Stomach smooth muscle (tissue), 2 donors: ENCODE measurements around the gene UPK1A.

Experiments
- H3K27ac ChIP-seq: one replicate; pipeline ENCODE4 v1.7.0; 2013; ENCODE audit warnings: mild to moderate bottlenecking, low read length, inconsistent platforms
- H3K27me3 ChIP-seq, 2 donors: one replicate each; pipeline ENCODE4 v1.7.0; 2013; ENCODE audit warnings: low read length in 2 of 2; ENCODE audit not compliant: insufficient read depth in 2 of 2, control insufficient read depth in 1 of 2
- H3K36me3 ChIP-seq, 2 donors: one replicate each; pipeline ENCODE4 v1.7.0; 2013; ENCODE audit warnings: low read length in 2 of 2; ENCODE audit not compliant: control insufficient read depth in 2 of 2, insufficient read depth in 2 of 2
- H3K4me1 ChIP-seq: one replicate; pipeline ENCODE4 v1.7.0; 2013; ENCODE audit warnings: low read length; ENCODE audit not compliant: control insufficient read depth, insufficient read depth
- H3K4me3 ChIP-seq, 2 donors: one replicate each; pipeline ENCODE4 v1.7.0; 2013; ENCODE audit warnings: low read length in 2 of 2
- H3K9ac ChIP-seq, 2 donors: one replicate each; pipeline ENCODE4 v1.7.0; 2013; ENCODE audit warnings: low read length in 2 of 2, mild to moderate bottlenecking in 1 of 2
- H3K9me3 ChIP-seq, 2 donors: one replicate each; pipeline ENCODE4 v1.7.0; 2013; ENCODE audit warnings: low read length in 2 of 2; ENCODE audit not compliant: control insufficient read depth in 2 of 2
- donor health status: healthy.
- donor health status: Pancreatic carcinoma.

UPK1A gene

DNA sequence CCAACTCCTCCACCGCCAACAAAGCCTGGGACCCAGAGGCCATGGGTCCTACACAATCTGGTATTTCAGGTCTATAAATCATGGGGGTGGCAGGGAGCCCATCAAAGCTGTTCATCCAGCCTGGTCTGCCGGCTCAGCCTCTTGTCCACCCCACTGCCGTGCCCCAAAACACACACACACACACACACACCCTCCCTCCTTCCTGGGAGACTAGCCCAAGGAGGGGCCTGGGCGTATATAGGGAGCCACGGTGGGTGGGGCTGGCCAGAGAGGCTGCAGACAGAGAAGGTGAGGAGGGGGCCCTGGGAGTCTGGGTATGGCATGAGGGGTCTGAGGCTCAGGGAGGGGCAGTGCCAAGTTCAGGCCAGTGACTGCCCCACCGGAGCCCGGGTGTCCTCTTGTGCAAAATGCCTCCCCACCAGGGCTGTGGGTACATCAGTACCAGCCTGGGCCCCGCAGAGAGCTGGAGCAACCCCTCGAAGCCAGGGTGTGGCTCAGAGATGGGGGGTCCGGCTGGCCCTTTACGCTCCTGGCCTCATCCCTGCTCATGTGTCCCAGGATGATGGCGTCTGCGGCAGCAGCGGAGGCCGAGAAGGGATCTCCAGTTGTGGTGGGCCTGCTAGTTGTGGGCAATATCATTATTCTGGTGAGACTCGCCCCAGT, at the start of gene UPK1A:
Gene UPK1A (plus strand): TSS at position 267 of the 663 bp plus-strand sequence. CDS start 296 bp downstream, at position 563.
- H3K9me3 ChIP-seq, result no peaks in the 10 kb centered on the region
- H3K4me3 ChIP-seq, result no peak within 1 kb of the TSS
- peaks cover 0 to 8% of the 10 kb centered on the region in 2 donors for H3K36me3 ChIP-seq
- no peak within 1 kb of the TSS for H3K27ac ChIP-seq
- H3K4me1 ChIP-seq, result no peaks in the 10 kb centered on the region
- no peak within 1 kb of the TSS for H3K9ac ChIP-seq
- H3K27me3 ChIP-seq, result peaks cover 0 to 4% of the 10 kb centered on the region in 2 donors

DNA sequence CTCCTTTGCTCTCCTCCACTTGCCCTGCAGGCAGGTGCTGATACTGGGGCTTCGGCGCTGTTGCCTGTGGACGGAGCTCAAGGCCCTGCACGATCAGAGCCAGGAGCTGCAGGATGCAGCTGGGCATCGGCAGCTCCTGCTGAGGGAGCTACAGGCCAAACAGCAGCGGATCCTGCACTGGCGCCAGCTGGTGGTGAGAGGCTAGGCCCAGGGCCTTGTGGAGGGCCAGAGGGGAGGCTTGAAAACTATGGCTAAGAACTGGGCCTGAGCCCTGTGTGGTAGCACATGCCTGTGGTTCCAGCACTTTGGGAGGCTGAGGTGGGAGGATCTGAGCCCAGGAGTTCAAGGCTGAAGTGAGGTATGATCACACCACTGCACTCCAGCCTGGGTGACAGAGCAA, 47.5 kb upstream of the UPK1A start:
- Histone ChIP-seq H3K9me3 (no peaks in the 10 kb centered on the region), H3K4me1 (no peaks in the 10 kb centered on the region), H3K4me3 (no peak overlapping the region), H3K36me3 (peaks cover 0 to 12% of the 10 kb centered on the region in 2 donors), H3K9ac (no peak overlapping the region), H3K27me3 (no peaks in the 10 kb centered on the region), H3K27ac (no peak overlapping the region)

DNA sequence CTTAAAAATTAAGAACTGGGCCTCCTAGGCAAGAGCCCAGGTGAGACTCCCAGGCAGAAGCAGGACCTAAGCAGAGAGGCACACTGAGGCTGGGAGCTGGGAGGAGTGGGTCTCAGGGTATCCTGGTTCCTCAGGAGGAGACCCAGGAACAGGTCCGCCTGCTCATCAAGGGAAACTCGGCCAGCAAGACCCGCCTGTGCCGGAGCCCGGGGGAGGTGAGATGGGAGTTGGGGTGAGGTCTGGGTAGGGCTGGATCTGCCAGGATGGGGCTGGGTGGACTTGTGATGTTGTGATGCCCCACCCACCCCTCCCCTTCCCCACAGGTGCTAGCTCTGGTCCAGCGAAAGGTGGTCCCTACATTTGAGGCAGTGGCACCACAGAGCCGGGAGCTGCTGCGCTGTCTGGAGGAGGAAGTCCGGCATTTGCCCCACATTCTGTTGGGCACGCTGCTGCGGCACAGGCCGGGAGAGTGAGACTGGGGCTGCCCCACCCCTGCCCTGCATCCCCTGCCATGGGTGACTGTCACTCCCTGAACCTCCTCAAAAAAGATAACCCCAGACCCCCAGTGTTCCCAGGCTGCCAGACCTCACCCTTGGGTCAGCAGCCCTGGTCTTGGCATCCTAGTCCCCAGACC, 46.9 kb upstream of the UPK1A start:
- H3K4me1 ChIP-seq, result no peaks in the 10 kb centered on the region
- no peaks in the 10 kb centered on the region for H3K9me3 ChIP-seq
- no peaks in the 10 kb centered on the region for H3K27me3 ChIP-seq
- peaks cover 0 to 12% of the 10 kb centered on the region in 2 donors for H3K36me3 ChIP-seq
- no peak overlapping the region for H3K27ac ChIP-seq
- H3K4me3 ChIP-seq, result no peak overlapping the region
- no peak overlapping the region for H3K9ac ChIP-seq

DNA sequence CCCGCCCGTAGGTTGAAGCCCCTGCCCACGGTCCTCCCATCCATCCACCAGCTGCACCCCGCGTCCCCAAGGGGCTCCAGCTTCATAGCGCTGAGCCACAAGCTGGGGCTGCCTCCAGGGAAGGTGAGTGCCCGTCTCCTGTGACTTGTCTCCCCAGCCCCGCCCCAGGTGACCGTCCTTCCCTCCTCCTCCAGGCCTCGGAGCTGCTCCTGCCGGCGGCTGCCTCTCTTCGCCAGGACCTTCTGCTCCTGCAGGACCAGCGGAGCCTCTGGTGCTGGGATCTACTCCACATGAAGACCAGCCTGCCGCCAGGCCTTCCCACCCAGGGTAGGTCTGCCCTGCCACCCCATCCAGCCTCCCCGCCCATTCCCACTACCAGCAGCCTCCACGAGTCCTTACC, 46.3 kb upstream of the UPK1A start:
- Histone ChIP-seq H3K36me3 (peaks cover 0 to 12% of the 10 kb centered on the region in 2 donors), H3K9me3 (no peaks in the 10 kb centered on the region), H3K9ac (no peak overlapping the region), H3K4me1 (no peaks in the 10 kb centered on the region), H3K27ac (no peak overlapping the region), H3K27me3 (no peaks in the 10 kb centered on the region), H3K4me3 (no peak overlapping the region)

DNA sequence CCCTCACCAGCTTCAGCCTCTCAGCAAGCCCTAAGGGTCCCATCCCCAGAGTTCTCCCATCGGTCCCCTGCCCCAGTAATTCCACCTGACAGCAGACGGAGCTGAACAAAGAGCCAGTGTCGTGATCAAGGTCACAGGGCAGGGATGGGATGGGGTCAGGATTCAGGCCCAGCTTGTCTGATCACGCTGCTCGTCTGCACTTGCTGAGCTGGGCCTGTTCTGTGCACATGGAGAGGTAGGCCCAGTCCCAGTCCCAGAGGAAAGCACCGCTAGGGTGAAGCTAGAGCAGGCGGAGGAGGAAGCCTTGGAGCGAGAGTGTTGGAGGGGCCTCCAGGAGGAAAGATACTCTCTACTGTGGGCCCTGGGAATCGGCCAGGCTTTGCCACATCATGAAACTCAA, 44.6 kb upstream of the UPK1A start:
- Histone ChIP-seq H3K36me3 (peaks cover 0 to 4% of the 10 kb centered on the region in 2 donors), H3K9ac (no peak overlapping the region), H3K4me3 (no peak overlapping the region), H3K27me3 (no peaks in the 10 kb centered on the region), H3K4me1 (no peaks in the 10 kb centered on the region), H3K9me3 (no peaks in the 10 kb centered on the region), H3K27ac (no peak overlapping the region)

DNA sequence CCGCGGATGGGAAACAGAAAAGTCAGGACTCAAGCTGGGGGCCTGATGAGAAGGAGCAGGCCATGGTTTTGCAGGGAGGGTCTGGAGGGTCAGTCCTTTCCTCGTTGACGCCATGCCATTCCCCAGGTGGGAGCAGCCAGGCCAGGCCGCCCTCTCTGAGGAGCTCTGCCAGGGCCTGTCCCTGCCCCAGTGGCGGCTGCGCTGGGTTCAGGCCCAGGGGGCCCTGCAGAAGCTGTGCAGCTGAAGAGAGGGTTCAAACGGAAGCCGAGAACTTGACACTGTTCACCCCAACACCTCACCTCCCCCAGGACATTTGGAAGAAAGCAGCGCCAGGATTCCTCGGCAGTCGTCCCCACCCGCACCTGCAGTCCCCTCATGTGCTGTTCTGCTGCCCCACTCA, 43.6 kb upstream of the UPK1A start:
- peaks cover 0 to 2% of the 10 kb centered on the region in 2 donors for H3K36me3 ChIP-seq
- H3K27me3 ChIP-seq, result no peaks in the 10 kb centered on the region
- H3K4me1 ChIP-seq, result no peaks in the 10 kb centered on the region
- H3K9ac ChIP-seq, result no peak overlapping the region
- H3K4me3 ChIP-seq, result no peak overlapping the region
- no peak overlapping the region for H3K27ac ChIP-seq
- H3K9me3 ChIP-seq, result no peaks in the 10 kb centered on the region

DNA sequence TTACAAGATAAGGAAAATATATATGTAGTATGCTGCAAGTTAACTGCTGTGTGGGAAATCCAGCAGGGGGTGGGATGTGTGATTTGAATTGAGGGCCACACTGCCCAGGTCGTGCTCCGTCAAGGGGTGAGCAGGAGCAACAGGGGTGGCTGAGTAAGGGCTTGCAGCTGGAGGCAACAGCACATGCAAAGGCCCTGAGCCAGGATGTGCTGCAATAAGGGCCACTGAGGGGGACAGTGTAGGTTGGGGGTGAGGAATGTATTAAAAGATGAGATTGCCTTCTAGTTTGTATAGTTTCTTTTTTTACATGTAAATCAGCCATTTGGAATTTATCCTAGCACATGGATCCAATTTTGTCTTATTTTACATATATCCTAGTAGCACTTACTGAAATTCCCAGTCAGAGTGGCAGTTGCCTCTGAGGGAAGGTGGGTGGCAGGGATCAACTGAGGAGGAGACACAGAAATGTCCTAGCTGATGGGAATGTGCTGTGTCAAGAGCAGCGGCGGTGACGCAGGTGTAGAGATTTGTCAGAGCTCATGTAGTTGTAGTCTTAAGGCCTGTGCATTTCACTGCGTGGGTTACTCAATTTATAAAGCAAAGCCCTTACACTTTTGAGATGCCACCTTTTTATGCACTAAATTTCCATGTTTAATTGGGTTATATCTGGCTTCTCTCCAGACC, 42.8 kb upstream of the UPK1A start:
- Histone ChIP-seq H3K27me3 (no peaks in the 10 kb centered on the region), H3K4me3 (no peak overlapping the region), H3K4me1 (peaks cover 6% of the 10 kb centered on the region), H3K9me3 (no peaks in the 10 kb centered on the region), H3K27ac (no peak overlapping the region), H3K36me3 (peaks cover 0 to 2% of the 10 kb centered on the region in 2 donors), H3K9ac (no peak overlapping the region)

DNA sequence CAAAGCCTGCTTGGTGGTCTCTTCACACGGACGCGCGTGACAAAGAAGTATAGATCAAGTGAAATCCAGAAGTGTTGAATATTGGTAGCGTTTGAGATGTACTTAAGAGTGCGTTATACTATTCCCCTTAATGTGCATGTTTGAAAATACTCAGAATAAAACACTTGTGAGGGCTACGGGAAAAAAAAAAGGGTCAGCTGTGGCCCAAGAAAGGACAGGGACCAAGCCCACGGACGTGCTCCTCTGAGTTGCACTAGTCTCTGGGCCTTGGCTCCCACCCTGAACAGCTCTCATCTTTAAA, 38.1 kb upstream of the UPK1A start:
- Histone ChIP-seq H3K4me3 (peak overlapping the region; percentile 82 to 94), H3K27ac (peak overlapping the region; percentile 94), H3K4me1 (peaks cover 17% of the 10 kb centered on the region), H3K9ac (peak overlapping the region; percentile 87 to 95), H3K36me3 (peaks cover 25 to 26% of the 10 kb centered on the region in 2 donors), H3K9me3 (no peaks in the 10 kb centered on the region), H3K27me3 (no peaks in the 10 kb centered on the region)

DNA sequence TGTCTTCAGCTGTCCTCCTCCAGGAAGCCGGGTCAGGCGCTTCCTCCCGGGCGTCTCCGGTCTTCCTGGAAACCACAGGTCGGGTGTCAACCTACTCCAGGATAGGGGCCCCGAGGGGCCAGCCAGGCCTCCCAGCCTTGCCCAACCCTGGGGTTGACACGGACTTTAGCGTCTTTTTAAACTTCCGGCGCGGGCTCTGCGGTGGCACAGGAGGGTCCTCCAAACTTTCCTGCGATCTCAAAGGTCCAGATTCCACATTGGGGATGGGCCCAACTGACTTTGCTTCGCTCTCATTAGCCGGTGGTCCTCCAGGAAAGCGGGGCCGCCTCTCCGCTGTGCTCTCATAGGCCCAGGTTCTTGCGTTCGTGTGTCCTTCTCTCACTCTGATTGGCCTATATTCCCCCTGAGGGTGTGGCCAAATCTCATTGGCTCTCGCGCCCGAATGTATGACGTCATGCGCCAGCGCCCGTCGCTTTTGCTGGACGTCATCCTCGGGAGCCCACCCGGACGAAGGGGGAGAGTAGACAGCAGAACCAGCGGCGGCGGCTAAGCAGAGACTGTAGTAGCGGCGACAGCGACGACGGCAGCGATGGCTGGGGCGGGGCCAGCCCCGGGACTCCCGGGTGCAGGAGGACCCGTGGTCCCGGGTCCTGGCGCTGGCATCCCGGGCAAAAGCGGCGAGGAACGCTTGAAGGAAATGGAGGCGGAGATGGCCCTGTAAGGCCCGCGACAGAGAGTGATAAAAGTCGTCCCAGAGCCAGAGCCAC, 37.6 kb upstream of the UPK1A start, which contains the start of gene RBM42:
Gene RBM42 (plus strand): TSS at position 472 of the 767 bp plus-strand sequence. CDS start 118 bp downstream, at position 590.
- H3K9ac ChIP-seq, result peak within 1 kb of the TSS; percentile 87 to 95
- H3K36me3 ChIP-seq, result peaks cover 27 to 29% of the 10 kb centered on the region in 2 donors
- H3K27ac ChIP-seq, result peak within 1 kb of the TSS; percentile 94
- H3K4me1 ChIP-seq, result peaks cover 17% of the 10 kb centered on the region
- no peaks in the 10 kb centered on the region for H3K9me3 ChIP-seq
- peak within 1 kb of the TSS; percentile 82 to 94 for H3K4me3 ChIP-seq
- H3K27me3 ChIP-seq, result no peaks in the 10 kb centered on the region

DNA sequence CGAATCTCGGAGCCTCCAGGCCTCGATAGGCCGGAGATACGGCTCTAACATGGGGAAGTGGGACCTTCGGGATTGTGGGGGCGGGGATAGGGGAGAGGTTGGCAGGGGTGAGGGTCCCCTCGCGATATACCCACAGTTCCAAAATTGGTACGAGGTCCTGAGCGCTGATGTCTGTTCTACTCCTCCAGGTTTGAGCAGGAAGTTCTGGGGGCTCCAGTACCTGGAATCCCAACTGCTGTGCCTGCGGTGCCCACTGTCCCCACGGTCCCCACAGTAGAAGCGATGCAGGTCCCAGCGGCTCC, 37.0 kb upstream of the UPK1A start:
- H3K4me3 ChIP-seq, result peak overlapping the region; percentile 82 to 94
- peaks cover 32 to 34% of the 10 kb centered on the region in 2 donors for H3K36me3 ChIP-seq
- H3K4me1 ChIP-seq, result peaks cover 17% of the 10 kb centered on the region
- peak overlapping the region; percentile 87 to 95 for H3K9ac ChIP-seq
- no peaks in the 10 kb centered on the region for H3K27me3 ChIP-seq
- H3K9me3 ChIP-seq, result no peaks in the 10 kb centered on the region
- H3K27ac ChIP-seq, result peak overlapping the region; percentile 94
